Cardiac septum (tissue), 1 donor: ENCODE data around the gene TPMT. TPM values are rescaled to one million over a fixed set of nuclear protein-coding genes. Genes with fewer than 3 reads are reported as not detected.

Experiments
- DNase-seq: peaks from one replicate; pipeline ENCODE4 v3.0.0-alpha.2; 2020; ENCODE audit warnings: low spot score
- intact Hi-C: fragments of 100-400 bp; cut with DNase I; formaldehyde crosslinking; loops from one replicate; pipeline ENCODE4 v1.14.0; 2022
- total RNA-seq: library from RNA; stranded (reverse); fragmentation: NEBNext Ultra II Directional; extraction: Animal tissue kit (Norgen Biotek cat#: 25700); gene quantifications from one replicate; pipeline ENCODE4 v1.2.1, GENCODE V29; 2021
- donor health status: DM: no; HTN: no; CAD: no.

The TPMT gene
- total RNA-seq, 1 donor from 2014 or later = 9.7 TPM

DNA sequence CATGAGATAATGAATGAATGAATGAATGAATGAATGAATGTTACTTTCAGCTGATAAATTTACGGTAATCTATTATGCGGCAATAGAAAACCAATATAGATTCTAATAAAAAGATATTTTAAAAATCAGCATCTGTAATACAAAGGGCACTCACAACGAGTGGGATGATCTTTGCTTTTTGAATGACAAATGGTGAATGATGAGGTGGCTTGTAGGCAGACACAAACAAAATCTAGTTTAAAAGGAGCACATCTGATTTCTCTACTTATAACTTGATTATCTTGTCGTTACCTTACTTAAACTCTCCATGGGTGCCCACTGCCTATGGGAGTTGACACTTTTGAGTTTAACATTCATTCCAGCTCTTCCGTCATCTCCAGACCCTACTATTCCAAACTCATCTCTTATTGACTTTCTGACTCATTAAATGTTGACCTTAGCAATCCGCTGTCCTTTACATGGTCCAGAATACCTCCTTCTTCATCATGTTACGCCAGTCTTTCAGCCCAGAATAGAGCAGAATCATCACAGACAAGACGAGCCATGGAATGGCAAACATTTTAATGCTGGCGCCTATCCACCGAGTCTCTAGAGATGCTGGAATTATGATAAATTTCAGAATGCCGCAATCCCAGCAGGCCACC is 73.7 kb downstream of the TPMT start:
- intact Hi-C loops = no loop called here
- no peak for DNase-seq

DNA sequence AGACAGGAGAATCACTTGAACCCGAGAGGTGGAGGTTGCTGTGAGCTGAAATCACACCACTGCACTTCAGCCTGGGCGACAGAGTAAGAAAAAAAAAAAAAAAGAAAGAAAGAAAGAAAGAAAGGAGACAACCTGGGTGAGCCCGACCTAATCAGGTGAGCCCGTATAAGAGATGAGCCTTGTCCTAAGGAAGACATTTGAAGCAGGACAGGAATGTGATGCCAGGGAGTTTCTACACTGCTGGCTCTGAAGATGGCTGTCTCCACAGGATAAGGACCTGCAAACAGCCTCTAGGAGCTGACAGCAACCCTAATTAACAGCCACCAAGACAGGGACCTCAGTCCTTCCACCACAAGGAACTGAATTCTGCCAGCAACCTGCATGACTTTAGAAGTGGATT is 74.3 kb downstream of the TPMT start:
- intact Hi-C loops = no loop called here
- no peak for DNase-seq

DNA sequence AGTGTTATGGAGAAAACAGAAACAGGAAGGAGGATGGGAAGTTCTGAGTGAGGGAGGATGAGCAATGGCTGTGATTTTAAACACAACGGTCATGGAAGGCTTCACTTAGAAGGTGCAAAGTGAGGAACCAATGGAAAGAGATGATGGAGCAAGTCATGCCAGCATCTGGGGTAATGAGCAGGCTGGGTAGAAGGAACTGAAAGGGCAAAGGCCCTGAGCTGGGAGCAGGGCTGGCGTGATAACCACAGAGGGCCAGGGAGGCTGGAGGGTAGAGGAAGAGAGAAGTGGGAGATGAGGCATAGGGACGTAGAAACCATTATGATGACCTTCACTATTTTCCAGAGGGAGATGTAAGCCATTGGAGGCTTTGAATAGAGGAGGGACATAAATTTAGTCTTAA is 76.0 kb downstream of the TPMT start:
- intact Hi-C loops = no loop called here
- no peak for DNase-seq

Other genes starting within 250 kb of the TPMT start
- gene KIF13A, start 167.4 kb downstream of the TPMT start, total RNA-seq = 145 TPM
- gene NHLRC1, start 32.4 kb downstream of the TPMT start, total RNA-seq = 1.6 TPM
- gene KDM1B, start 345 bp upstream of the TPMT start, total RNA-seq = 13.8 TPM
- gene DEK, start 109.5 kb upstream of the TPMT start, total RNA-seq = 37.6 TPM
- gene RNF144B, start 232.3 kb upstream of the TPMT start, total RNA-seq = 9.3 TPM